Type B pancreatic cell (in vitro differentiated cells): Measurements from ENCODE around the gene TSHZ1. TPM values are rescaled to one million over a fixed set of nuclear protein-coding genes. Genes with fewer than 3 reads are reported as not detected.
A peak's percentile ranks its signal among the peaks of the same experiment; 100 is the strongest.

ENCODE experiments used
- DNase-seq: peaks from one replicate; pipeline ENCODE4 v3.0.0; 2021; ENCODE audit warnings: mixed read lengths; ENCODE audit not compliant: unreplicated experiment; ENCODE audit errors: extremely low spot score
- H3K27ac Mint-ChIP-seq: 2 replicates; pipeline ENCODE4 v1.8.0; 2021; ENCODE audit warnings: mild to moderate bottlenecking, mixed read lengths
- H3K27me3 Mint-ChIP-seq: 2 replicates; pipeline ENCODE4 v1.8.0; 2021; ENCODE audit warnings: mixed read lengths
- H3K36me3 Mint-ChIP-seq: 2 replicates; pipeline ENCODE4 v1.8.0; 2021; ENCODE audit warnings: mixed read lengths
- H3K4me1 Mint-ChIP-seq: one replicate; pipeline ENCODE4 v1.8.0; 2021; ENCODE audit warnings: mixed read lengths; ENCODE audit not compliant: unreplicated experiment
- H3K4me3 Mint-ChIP-seq: 2 replicates; pipeline ENCODE4 v1.8.0; 2021; ENCODE audit warnings: mild to moderate bottlenecking, mixed read lengths
- H3K9me3 Mint-ChIP-seq: 2 replicates; pipeline ENCODE4 v1.8.0; 2021; ENCODE audit warnings: mixed read lengths
- long read RNA-seq: library from polyadenylated mRNA; unstranded; transcript quantifications from one replicate; pipeline ENCODE4 v2.0.0, GENCODE V29; 2020
- total RNA-seq: library from RNA; stranded (reverse); gene quantifications from 2 replicates; pipeline ENCODE4 v1.2.1, GENCODE V29; 2021; ENCODE audit warnings: low replicate concordance
- TF ChIP-seq, protein P1 (sequence below): fragments of 200-600 bp; sonication (generic); conservative IDR thresholded peaks from 2 replicates; pipeline ENCODE4 v1.5.0; 2021; ENCODE audit warnings: antibody characterized with exemption, mild to moderate bottlenecking

TSHZ1 gene, protein sequence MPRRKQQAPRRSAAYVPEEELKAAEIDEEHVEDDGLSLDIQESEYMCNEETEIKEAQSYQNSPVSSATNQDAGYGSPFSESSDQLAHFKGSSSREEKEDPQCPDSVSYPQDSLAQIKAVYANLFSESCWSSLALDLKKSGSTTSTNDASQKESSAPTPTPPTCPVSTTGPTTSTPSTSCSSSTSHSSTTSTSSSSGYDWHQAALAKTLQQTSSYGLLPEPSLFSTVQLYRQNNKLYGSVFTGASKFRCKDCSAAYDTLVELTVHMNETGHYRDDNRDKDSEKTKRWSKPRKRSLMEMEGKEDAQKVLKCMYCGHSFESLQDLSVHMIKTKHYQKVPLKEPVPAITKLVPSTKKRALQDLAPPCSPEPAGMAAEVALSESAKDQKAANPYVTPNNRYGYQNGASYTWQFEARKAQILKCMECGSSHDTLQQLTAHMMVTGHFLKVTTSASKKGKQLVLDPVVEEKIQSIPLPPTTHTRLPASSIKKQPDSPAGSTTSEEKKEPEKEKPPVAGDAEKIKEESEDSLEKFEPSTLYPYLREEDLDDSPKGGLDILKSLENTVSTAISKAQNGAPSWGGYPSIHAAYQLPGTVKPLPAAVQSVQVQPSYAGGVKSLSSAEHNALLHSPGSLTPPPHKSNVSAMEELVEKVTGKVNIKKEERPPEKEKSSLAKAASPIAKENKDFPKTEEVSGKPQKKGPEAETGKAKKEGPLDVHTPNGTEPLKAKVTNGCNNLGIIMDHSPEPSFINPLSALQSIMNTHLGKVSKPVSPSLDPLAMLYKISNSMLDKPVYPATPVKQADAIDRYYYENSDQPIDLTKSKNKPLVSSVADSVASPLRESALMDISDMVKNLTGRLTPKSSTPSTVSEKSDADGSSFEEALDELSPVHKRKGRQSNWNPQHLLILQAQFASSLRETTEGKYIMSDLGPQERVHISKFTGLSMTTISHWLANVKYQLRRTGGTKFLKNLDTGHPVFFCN (N-terminal part only)
- 21.8 and 79.9 TPM in 2 replicates for total RNA-seq
- long read RNA-seq, full-length matches to known transcripts, result 21 of 22 reads
- long read RNA-seq, partial matches to known transcripts, result 0 of 22 reads
- long read RNA-seq, other reads (novel, unspliced or antisense), result 1 of 22 reads

DNA sequence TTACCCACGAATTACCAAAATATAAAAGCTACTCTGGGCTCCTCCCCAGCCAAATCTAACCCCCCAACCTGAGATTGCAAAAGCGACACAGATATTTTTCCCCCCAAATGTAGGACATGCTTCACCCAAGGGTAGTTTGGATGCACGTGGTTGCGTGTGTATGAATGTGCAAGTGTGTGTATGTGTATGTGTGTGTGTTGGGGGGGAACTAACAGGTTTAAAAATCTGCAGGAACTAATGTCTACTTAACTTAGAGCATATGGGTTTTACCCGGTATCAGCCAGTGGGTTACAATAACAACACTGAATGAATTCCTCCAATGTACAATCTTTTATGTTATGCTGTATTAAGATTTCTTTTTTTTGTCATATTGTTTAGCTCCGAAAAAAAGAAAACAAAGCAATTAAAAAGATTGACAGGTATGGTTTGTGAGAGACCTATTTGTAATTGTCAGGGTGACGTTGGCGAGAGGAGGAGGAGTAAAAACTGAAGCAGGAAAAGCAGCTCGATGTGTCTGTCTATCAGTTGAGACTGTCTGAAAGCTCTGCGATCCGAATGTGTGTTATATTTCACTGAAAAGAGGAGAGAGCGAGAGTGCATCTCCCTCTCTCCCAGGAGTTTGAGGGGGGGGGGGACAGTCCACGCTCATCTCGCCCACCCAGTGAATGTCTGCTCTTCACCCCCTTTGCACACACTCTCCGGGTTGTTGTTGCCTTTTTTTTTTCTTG is at the start of gene TSHZ1:
Gene TSHZ1 (plus strand): TSS at position 524 of the 728 bp plus-strand sequence. CDS start 1,080 bp downstream, outside the sequence.
- no peak for DNase-seq
- no peaks in the 10 kb centered on the region for H3K9me3 Mint-ChIP-seq
- H3K27me3 Mint-ChIP-seq, result peaks cover 38% of the 10 kb centered on the region
- peaks cover 31% of the 10 kb centered on the region for H3K36me3 Mint-ChIP-seq
- H3K27ac Mint-ChIP-seq, result peak within 1 kb of the TSS; percentile 86
- peaks cover 39% of the 10 kb centered on the region for H3K4me1 Mint-ChIP-seq
- peak within 1 kb of the TSS; percentile 89 for H3K4me3 Mint-ChIP-seq
- TF ChIP-seq, protein P1, sequence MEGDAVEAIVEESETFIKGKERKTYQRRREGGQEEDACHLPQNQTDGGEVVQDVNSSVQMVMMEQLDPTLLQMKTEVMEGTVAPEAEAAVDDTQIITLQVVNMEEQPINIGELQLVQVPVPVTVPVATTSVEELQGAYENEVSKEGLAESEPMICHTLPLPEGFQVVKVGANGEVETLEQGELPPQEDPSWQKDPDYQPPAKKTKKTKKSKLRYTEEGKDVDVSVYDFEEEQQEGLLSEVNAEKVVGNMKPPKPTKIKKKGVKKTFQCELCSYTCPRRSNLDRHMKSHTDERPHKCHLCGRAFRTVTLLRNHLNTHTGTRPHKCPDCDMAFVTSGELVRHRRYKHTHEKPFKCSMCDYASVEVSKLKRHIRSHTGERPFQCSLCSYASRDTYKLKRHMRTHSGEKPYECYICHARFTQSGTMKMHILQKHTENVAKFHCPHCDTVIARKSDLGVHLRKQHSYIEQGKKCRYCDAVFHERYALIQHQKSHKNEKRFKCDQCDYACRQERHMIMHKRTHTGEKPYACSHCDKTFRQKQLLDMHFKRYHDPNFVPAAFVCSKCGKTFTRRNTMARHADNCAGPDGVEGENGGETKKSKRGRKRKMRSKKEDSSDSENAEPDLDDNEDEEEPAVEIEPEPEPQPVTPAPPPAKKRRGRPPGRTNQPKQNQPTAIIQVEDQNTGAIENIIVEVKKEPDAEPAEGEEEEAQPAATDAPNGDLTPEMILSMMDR, result no peak

DNA sequence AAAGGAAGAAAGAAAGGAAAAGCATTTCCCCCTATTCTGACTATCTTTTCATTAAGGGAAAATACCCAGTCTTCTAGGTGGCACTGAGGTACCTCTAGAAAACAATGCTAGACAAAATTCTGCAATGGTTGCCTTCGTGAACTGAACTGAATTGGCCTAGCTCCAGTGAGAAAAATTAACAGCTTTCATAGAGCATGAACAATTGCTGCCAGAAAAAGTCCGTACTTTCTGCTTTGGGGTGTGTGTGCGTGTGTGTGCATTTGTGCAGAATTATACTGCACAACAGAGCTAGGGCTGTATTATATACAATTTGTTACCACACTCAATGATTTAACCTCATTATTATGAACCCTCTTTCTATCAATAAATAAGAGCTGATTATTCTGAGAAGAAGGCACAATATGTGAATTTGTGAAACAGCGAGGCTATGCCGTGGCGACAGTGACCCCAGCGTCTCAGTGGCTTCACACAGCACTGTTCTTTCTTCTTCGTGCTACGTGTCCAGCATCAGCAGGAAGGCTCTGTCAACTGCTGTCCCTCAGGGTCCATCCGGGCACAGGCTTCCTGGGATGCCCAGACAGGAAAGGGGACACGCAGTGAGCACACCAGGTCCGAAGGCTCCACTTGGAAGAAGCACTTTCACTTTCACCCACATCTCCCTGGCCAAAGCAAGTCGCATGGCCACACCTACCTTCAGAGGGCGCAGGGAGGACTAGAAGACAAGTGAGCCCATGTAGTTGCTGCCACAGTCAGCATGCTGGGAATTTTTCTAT is 49.2 kb upstream of the TSHZ1 start:
- Mint-ChIP-seq H3K4me3 (no peak overlapping the region), H3K27me3 (peaks cover 12% of the 10 kb centered on the region), H3K9me3 (peaks cover 4% of the 10 kb centered on the region), H3K36me3 (peaks cover 4% of the 10 kb centered on the region), H3K27ac (no peak overlapping the region), H3K4me1 (peaks cover 9% of the 10 kb centered on the region)
- TF ChIP-seq, protein P1, result no peak
- no peak for DNase-seq

DNA sequence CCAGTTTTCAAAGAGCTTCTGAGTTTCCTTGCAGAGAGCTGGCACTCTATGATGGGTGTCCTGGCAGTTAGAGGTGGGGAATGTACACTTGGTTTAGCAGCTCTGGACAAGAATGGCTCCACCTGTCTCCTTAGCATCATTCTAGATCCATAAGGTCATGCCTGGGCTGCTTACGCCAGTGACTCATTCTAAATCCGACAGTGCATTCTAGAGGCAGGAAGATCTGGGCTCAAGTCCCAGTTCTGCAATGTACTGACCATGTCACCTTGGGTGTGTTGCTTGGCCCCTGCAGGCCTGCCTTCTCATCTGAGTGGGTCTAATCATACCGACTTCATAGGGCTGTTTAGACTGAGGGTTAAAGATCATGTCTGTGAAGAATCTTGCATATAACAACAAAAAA is 48.1 kb upstream of the TSHZ1 start:
- DNase-seq, result no peak
- H3K36me3 Mint-ChIP-seq, result peaks cover 4% of the 10 kb centered on the region
- H3K27me3 Mint-ChIP-seq, result peaks cover 12% of the 10 kb centered on the region
- H3K4me1 Mint-ChIP-seq, result peaks cover 9% of the 10 kb centered on the region
- H3K9me3 Mint-ChIP-seq, result peaks cover 4% of the 10 kb centered on the region
- no peak overlapping the region for H3K4me3 Mint-ChIP-seq
- TF ChIP-seq, protein P1, result no peak
- H3K27ac Mint-ChIP-seq, result no peak overlapping the region

DNA sequence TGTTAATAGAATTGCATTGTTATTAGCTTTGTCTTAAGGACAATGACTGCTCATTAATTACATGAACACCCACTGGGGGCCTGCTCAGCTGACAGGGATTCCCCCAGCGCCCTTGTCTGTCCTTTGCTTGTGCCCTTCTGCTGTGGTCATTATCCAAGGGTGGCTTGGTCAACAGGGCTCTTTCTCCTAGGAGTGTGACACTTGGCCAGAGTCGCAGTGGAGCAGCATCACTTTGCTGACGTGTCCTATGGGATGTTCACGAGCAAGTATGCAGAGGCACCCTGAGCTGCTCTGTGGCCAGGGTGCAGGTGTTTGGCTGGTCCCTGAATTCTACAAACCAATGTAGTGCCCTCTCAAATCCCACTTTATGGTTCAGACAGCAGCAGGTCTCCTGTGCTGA is 47.6 kb upstream of the TSHZ1 start:
- Mint-ChIP-seq H3K27ac (no peak overlapping the region), H3K4me1 (peaks cover 9% of the 10 kb centered on the region), H3K9me3 (peaks cover 4% of the 10 kb centered on the region), H3K27me3 (peaks cover 12% of the 10 kb centered on the region), H3K4me3 (no peak overlapping the region), H3K36me3 (peaks cover 4% of the 10 kb centered on the region)
- TF ChIP-seq, protein P1, result no peak
- no peak for DNase-seq
